ENCODE measurements around the gene VCL.
"Not testable (repeated sequence)": the region's sequence is repeated elsewhere in the genome, so short reads cannot be mapped to it uniquely, and the experiment has no call there.

Gene VCL

DNA sequence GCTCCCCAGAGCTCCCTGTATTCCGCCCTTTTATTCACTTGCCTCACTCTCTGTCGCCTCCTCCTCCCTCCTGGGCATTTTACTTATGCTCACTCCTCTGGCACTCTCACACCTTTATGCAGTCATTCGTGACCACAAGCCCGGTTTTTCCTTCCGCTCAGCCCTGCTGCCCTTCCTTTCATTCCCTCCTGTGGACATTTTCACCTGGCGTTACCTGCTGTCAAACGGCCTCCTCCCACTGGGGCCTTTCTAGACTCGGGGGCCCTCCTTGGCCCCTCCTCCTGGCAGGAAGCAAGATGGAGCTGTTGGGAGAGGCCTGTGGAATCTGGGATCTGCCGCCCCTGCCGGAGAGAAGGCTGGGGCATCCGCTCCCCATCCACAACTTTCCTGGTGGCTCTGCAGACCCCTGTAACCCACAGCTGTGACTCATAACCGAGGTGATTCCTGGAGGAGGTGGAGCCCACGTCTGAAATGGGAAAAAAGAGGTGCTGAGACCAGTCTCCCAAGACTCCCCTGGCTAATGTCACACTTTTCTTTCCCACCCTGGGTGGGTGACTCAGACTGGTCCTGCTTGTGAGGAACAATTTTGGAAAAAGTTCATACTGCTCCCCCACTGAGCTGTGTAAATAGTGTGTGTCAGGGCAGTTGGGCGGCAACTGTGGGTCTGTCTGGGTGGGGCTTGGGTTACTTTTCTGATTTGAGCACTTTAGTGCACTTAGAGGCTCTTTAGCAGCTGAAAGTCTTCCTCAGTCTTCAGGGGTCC, 1.2 kb downstream of the VCL start:
- TF ChIP-seq, protein P1, sequence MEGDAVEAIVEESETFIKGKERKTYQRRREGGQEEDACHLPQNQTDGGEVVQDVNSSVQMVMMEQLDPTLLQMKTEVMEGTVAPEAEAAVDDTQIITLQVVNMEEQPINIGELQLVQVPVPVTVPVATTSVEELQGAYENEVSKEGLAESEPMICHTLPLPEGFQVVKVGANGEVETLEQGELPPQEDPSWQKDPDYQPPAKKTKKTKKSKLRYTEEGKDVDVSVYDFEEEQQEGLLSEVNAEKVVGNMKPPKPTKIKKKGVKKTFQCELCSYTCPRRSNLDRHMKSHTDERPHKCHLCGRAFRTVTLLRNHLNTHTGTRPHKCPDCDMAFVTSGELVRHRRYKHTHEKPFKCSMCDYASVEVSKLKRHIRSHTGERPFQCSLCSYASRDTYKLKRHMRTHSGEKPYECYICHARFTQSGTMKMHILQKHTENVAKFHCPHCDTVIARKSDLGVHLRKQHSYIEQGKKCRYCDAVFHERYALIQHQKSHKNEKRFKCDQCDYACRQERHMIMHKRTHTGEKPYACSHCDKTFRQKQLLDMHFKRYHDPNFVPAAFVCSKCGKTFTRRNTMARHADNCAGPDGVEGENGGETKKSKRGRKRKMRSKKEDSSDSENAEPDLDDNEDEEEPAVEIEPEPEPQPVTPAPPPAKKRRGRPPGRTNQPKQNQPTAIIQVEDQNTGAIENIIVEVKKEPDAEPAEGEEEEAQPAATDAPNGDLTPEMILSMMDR (IDR thresholded peaks at IDR 0.05; ENCODE audit: extremely low read depth, missing control alignments): no peak
- DNase-seq (ENCODE audit: low spot score): no peak

DNA sequence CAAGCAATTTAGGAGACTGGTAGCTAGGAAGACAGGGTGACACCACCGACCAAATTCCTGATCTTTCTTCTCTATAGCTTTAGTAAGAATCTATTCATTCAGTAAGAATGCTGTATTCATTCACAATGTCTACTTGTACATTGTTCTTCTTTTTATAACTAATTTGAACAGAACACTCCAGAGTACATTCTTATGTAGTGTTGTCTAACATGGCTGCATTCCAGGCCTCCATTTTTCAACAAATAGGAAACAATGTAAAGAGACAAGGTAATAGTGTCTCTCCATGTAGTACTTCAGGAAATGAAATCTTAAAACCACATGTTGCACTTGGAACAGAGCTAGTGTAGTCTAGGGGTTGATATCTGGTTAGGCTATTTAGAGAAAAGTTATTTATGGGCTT, 1.8 kb downstream of the VCL start:
- DNase-seq (ENCODE audit: low spot score): no peak
- TF ChIP-seq, protein P1 (IDR thresholded peaks at IDR 0.05; ENCODE audit: extremely low read depth, missing control alignments): no peak

DNA sequence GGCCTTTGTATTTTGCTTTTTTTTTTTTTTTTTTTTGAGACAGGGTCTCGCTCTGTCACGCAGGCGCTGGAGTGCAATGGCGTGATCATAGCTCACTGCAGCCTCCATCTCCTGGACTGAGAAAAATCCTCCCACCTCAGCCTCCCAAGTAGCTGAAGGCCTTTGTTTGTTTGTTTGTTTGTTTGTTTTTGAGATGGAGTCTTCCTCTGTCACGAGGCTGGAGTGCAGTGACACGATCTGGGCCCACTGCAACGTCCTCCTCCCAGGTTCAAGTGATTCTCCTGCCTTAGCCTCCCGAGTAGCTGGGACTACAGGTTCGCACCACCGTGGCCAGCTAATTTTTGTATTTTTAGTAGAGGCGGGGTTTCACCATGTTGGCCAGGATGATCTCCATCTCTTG, 2.3 kb downstream of the VCL start:
- not testable (repeated sequence) for DNase-seq (ENCODE audit: low spot score)

DNA sequence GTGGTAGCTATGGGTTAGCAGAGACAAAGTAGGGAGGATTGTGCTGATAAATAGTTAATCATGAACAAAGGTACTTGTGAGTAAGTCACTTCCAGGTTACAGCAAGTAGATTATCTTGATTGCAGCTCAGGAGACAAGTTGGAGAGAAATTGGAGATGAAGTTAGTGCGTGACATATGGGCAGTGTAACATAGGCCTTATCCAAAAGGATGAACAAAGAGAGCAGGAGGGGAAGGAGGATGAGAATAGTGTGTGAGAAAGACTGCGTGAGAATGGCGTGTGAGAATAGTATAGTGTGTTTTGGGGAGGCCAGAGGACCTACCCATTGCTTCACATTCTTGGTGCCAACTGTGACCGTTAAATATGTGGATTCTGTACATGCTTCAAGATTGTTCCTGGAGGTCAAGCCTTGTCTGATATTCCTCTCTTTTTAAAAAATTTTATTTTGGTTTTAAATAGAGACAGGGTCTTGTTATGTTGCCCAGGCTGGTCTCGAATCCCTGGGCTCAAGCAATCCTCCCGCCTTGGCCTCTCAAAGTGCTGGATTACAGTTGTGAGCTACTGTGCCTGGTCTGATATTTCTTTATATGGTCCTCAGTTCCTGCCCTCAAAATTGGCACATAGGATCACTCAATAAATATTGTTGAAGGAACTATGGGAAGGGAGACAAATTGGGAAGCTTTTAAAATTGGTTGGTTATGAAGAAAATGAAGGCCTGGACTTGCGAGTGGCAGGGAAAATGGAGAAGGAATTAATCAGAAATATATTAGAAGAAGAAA, 3.2 kb downstream of the VCL start:
- TF ChIP-seq, protein P1 (IDR thresholded peaks at IDR 0.05; ENCODE audit: extremely low read depth, missing control alignments): no peak
- no peak for DNase-seq (ENCODE audit: low spot score)

DNA sequence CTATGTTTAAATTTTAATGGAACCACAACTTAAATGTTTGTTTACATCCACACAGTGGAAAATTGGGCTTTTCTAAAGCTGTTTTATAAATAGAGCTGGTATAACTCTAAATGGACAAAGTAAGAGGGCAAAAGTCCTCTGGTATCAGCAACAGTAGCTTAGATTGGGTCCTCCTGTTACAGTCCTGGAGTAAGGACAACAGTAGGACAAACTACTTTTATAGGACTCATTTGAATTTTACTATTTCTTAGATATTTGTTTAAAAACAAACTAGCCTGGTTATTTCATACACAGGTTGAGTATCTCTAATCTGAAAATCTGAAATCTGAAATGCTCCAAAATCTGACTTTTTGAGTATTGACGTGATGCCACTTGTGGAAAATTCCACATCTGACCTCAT, 8.4 kb downstream of the VCL start:
- no peak for DNase-seq (ENCODE audit: low spot score)
- TF ChIP-seq, protein P1 (IDR thresholded peaks at IDR 0.05; ENCODE audit: extremely low read depth, missing control alignments): no peak

DNA sequence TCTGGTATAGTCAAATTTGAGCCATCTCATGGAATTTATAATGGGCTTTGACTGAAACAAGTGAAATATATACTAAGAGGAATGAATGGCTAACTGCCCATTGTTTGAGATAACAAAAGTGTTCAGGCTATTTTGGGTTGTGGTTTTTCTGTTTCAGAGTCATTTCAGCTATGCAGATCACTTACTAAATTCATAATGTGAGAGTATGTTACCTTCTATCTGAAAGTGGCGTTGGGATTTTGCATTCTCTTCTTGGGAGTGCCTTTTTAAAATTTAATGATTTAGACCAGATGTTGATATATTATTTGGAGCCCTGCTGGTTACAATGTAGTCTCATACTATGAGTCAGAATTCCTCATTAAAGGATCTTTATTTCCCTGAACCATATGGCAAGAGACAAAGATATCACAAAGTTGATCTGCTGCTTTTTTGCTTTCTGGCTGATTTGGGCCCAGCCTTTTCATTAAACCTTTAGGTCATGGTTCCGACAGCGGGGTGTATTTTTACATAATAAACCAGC, 10.4 kb downstream of the VCL start:
- DNase-seq (ENCODE audit: low spot score): peak; percentile 49

DNA sequence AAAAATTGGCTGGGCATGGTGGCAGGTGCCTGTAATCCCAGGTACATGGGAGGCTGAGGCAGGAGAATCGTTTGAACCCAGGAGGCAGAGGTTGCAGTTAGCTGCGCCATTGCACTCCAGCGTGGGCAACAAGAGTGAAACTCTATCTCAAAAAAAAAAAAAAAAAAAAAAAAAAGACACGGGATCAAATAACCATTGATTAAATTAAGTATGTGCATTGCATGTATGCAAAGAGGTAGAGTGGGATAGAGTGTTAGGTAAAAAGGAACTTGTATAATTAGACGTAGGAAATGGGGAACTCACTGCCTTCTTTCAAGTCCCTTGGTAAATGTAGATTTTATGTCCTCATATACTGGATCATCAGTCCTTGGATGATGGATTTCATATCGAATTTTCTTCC, 13.1 kb downstream of the VCL start:
- TF ChIP-seq, protein P1 (IDR thresholded peaks at IDR 0.05; ENCODE audit: extremely low read depth, missing control alignments): no peak

More for the DNA sequence above, 10.4 kb downstream of the VCL start:
- TF ChIP-seq, protein P1 (IDR thresholded peaks at IDR 0.05; ENCODE audit: extremely low read depth, missing control alignments): no peak

More for the DNA sequence above, 13.1 kb downstream of the VCL start:
- no peak for DNase-seq (ENCODE audit: low spot score)
